Stimulated activated CD4-positive, alpha-beta T cell treated with anti-CD3 and anti-CD28 coated beads, Interleukin-12 subunit alpha, Interleukin-12 subunit beta, amount 100 ng/mL, for 48 hours (primary cell): ENCODE results near the gene HSDL1.

Experiments used
- DNase-seq, 3 donors: peaks; one replicate each; pipeline ENCODE4 v3.0.0-alpha.2; 2020; ENCODE audit warnings: low read depth in 2 of 3, low spot score in 1 of 3

The HSDL1 gene

GRCh38 chr16:84176192-84177053, 31.4 kb upstream of the HSDL1 start:
- DNase-seq, result no peak

DNA sequence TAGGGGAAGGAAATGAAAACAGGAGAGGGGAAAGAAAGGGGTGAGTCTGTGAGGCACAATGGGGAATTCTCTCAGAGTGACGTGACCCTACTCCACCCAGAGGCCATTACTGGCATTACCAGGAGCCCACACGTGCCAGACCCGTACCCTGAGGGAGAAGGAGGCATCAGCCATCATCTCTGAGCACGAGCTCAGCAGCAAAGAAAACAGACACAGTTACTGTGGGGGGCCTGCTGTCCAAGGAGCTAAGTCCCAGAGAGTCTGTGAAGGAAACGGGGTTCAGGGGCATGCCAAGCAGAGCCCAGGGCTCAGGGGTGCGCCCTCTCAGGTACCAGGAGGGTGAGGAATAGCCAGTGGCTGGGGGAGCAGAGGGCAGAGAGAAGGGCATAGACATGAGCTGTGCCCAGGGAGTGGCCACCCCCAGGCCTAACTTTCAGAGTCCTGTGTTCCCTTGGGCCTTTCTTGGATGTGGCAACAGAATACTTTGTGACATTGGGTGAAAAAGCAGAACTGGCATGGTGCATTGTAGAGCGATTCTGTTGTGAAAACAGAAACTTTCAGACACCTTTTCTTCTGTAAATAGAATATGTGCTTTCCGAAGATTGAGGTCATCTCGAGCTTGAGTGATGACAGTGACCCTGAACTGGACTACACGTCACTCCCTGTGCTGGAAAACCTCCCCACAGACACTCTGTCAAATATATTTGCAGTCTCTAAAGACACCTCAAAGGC, 30.5 kb upstream of the HSDL1 start:
- peak; percentile 27 to 50 (median 42) for DNase-seq

- no peak for DNase-seq
These were observed 29.4 kb upstream of the HSDL1 start for GRCh38 chr16:84174396-84174795.

- DNase-seq, result no peak
These were observed 24.9 kb upstream of the HSDL1 start for GRCh38 chr16:84169765-84170310.

GRCh38 chr16:84166796-84167695, 22.1 kb upstream of the HSDL1 start:
- DNase-seq, result peak in 1 of 3 donors; percentile 46

GRCh38 chr16:84165746-84166145, 20.8 kb upstream of the HSDL1 start:
- DNase-seq, result no peak

DNA sequence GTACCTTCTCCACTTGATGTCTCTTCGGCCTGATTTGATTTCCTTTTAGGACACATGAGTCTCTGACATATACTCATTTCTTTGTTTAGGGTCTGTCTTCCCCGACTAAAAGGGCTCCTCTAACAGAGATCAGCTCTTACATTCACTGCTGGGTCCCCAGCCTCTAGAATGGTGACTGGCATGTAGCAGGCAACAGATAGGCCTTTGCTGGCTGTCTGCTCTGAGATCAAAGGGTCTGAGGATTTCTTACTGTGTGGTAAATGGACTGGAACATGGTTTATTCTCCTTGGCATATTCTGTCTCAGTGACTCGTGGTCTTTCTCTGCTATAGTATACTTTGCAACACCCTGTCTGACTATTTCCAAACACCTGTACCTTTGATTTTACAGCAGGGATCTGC, 16.8 kb upstream of the HSDL1 start:
- DNase-seq, result no peak

- DNase-seq, result no peak
These were observed 16.1 kb upstream of the HSDL1 start for GRCh38 chr16:84161037-84161436.

- DNase-seq, result no peak
These were observed 14.8 kb upstream of the HSDL1 start for GRCh38 chr16:84159800-84160199.

GRCh38 chr16:84159007-84159406, 14.0 kb upstream of the HSDL1 start:
- no peak for DNase-seq

DNA sequence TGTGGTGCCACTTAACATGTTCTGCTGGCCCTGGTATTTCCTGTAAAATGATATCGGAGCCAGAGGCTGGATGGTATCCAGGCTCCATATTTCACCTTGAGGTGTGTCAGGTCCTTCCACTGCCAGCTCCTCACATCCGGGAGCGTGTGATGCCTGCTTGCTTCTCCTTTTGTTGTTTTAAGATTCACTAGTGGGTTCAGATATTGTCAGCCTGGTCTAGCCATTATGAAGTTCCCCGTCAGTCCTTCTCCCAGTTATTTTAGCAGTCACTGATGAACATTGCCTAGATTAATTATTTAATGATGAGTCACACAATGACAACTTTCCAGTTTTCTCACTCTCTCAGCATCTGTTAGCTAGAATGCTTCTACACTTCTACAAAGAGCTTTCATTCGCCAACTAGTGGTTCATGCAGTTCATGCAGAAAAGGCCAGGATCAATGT, 11.4 kb upstream of the HSDL1 start:
- no peak for DNase-seq

DNA sequence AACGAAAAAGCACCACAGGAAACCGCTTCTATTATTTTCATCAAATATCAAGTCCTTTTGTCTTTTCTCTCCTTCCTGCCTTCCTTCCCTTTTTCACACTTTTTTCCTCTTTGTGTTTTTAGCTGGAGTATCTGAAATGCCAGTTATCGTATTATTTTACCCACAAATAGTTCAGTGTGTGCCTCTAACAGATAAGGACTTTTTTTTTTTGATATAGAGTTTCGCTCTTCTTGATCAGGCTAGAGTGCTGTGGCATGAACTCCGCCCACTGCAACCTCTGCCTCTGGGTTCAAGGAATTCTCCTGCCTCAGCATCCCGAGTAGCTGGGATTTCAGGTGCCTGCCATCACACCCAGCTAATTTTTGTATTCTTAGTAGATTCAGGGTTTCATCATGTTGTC, 10.8 kb upstream of the HSDL1 start:
- DNase-seq, result no peak

- no peak for DNase-seq
These were observed 10.2 kb upstream of the HSDL1 start for GRCh38 chr16:84155226-84155625.

- DNase-seq, result no peak
These were observed 8.8 kb upstream of the HSDL1 start for GRCh38 chr16:84153660-84154214.

GRCh38 chr16:84150926-84151325, 5.9 kb upstream of the HSDL1 start:
- DNase-seq, result no peak

DNA sequence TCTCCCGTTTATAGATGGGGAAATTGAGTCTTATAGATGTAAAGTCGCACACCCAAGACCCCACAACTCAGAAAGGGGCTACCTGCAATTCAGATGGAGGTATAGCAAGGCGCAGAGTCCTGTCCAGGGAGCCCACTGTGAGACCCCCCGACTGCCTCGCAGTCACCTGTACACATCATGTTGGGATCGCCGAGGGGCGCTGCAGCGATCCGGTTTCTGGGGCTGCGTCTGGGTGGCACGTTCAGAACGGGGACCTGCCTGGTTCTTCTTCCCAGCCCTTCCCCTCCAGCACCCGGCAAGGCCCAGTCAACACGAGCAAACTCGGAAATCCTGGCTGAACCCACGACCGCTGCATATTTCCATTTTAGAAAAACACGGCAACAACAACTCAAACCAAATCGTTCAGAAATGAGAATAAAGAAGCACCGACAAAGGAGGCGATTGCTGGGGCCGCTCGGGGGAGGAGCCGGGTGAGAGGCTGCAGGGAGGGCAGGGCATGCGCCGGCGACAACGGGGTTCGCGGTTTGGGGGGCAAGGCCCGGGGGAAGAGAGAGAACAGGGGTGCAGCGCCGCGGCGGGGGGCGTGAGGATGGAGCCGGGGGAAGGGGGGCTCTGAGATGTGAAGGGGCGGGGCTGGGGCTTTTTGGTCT, 643 bp downstream of the HSDL1 start:
- peak in 2 of 3 donors; percentile 11 to 24 for DNase-seq

DNA sequence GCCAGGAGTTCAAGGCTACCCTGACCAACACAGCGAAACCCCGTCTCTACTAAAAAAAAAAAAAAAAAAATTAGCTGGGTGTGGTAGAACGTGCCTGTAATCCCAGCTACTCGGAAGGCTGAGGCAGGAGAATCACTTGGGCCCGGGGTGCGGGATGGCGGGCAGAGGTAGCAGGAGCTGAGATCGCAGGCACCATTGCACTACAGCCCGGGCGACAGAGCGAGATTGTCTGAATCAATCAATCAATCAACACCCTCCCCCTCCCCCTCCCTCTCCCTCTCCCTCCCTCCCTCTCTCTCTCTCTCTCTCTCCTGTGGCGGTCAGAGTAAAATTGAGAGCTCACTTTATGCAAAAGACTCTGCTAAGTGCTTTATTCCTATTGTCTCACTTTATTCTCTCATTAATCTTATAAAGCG, 1.2 kb downstream of the HSDL1 start:
- no peak for DNase-seq

DNA sequence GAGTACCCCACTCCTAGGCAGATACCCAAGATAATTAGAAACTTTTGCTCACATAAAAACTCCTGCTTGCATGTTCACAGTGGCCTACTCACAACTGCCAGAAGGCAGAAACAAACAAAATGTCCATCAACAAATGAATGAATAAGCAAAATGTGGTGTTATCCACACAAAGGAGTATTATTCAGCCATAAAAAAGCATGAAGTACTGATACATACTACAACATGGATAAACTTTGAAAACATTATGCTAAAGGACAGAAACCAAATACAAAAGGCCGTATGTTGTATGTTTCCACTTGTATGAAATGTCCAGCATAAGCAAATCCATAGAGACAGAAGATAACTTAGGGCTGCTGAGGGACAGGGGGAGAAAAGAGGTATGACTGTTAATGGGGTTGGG, 1.9 kb downstream of the HSDL1 start:
- no peak for DNase-seq

- DNase-seq, result no peak
These were observed 3.8 kb downstream of the HSDL1 start for GRCh38 chr16:84141143-84141670.
